Endodermal cell (in vitro differentiated cells): ENCODE measurements around the gene GALNT5. TPM values are rescaled to one million over a fixed set of nuclear protein-coding genes. Genes with fewer than 3 reads are reported as not detected.

Experiments
- DNase-seq: peaks from one replicate; pipeline ENCODE4 v3.0.0-alpha.2; 2017
- H3K27ac ChIP-seq: 2 replicates; pipeline ENCODE4 v1.5.1; 2013; ENCODE audit warnings: mild to moderate bottlenecking, low read depth, low read length, moderate library complexity
- H3K27me3 ChIP-seq: 2 replicates; pipeline ENCODE4 v1.6.1; 2013; ENCODE audit warnings: mild to moderate bottlenecking, low read length, moderate library complexity; ENCODE audit not compliant: insufficient read depth, control insufficient read depth, poor library complexity, severe bottlenecking
- H3K36me3 ChIP-seq: 2 replicates; pipeline ENCODE4 v1.7.0; 2013; ENCODE audit warnings: mild to moderate bottlenecking, low read length, moderate library complexity; ENCODE audit not compliant: control insufficient read depth, insufficient read depth
- H3K4me1 ChIP-seq: one replicate; pipeline ENCODE4 v1.7.0; 2013; ENCODE audit warnings: low read length; ENCODE audit not compliant: control insufficient read depth, insufficient read depth
- H3K4me3 ChIP-seq: 2 replicates; pipeline ENCODE4 v1.5.1; 2013; ENCODE audit warnings: mild to moderate bottlenecking, low read length, moderate library complexity
- H3K9ac ChIP-seq: 2 replicates; pipeline ENCODE4 v1.6.1; 2013; ENCODE audit warnings: mild to moderate bottlenecking, low read length, moderate library complexity; ENCODE audit not compliant: poor library complexity, severe bottlenecking; ENCODE audit errors: extremely low read depth
- H3K9me3 ChIP-seq: 2 replicates; pipeline ENCODE4 v1.6.1; 2013; ENCODE audit warnings: mild to moderate bottlenecking, low read length, moderate library complexity; ENCODE audit not compliant: control insufficient read depth
- H3K27ac Mint-ChIP-seq: 2 replicates; pipeline ENCODE4 v1.8.0; 2020; ENCODE audit warnings: mixed read lengths
- H3K27me3 Mint-ChIP-seq: 2 replicates; pipeline ENCODE4 v1.8.0; 2021; ENCODE audit warnings: mild to moderate bottlenecking, mixed read lengths; ENCODE audit not compliant: insufficient read depth
- H3K36me3 Mint-ChIP-seq: 2 replicates; pipeline ENCODE4 v1.8.0; 2020; ENCODE audit warnings: low read depth, mixed read lengths
- H3K4me1 Mint-ChIP-seq: 2 replicates; pipeline ENCODE4 v1.8.0; 2020; ENCODE audit warnings: mixed read lengths
- H3K4me3 Mint-ChIP-seq: 2 replicates; pipeline ENCODE4 v1.8.0; 2020; ENCODE audit warnings: mild to moderate bottlenecking, moderate library complexity, mixed read lengths
- H3K9me3 Mint-ChIP-seq: 2 replicates; pipeline ENCODE4 v1.8.0; 2020; ENCODE audit warnings: mild to moderate bottlenecking, mixed read lengths
- CTCF ChIP-seq: fragments of 200-600 bp; sonication (generic); conservative IDR thresholded peaks from 2 replicates; pipeline ENCODE4 v1.5.0; 2021; ENCODE audit warnings: antibody characterized with exemption, mild to moderate bottlenecking
- WGBS, 2 experiments: methylation state at CpG; one replicate each; pipeline versions ENCODE4 v1.1.5 to v1.1.7; 2013; ENCODE audit warnings: missing lambda C conversion rate in 2 of 2, mixed read lengths in 1 of 2; ENCODE audit not compliant: insufficient coverage in 1 of 2, insufficient read length in 1 of 2; 5-methylcytosine and 5-hydroxymethylcytosine counted together
- total RNA-seq, 2 donors: library from RNA; stranded (reverse); fragmentation: NEBNext Ultra II Directional in 1 of 2; extraction: Animal tissue kit (Norgen Biotek cat#: 25700) in 1 of 2; gene quantifications; 2 replicates in 1 of 2; 3 replicates in 1 of 2; pipeline ENCODE4 v1.2.1, GENCODE V29; 2021

Gene GALNT5
- total RNA-seq, 2 donors from 2014 or later, result 0.11 TPM; not detected in 1

- H3K36me3 ChIP-seq, result no peaks in the 10 kb centered on the region
- H3K9me3 Mint-ChIP-seq, result peaks cover 32% of the 10 kb centered on the region
These were observed 90.9 kb downstream of the GALNT5 start for GRCh38 chr2:157348291-157348921.

GRCh38 chr2:157349949-157350515 is 92.5 kb downstream of the GALNT5 start:
- Mint-ChIP-seq H3K4me1 (peaks cover 14% of the 10 kb centered on the region), H3K36me3 (no peaks in the 10 kb centered on the region), H3K4me3 (no peak overlapping the region), H3K27me3 (no peaks in the 10 kb centered on the region), H3K27ac (no peak overlapping the region), H3K9me3 (peaks cover 16% of the 10 kb centered on the region)
- Histone ChIP-seq H3K9ac (no peak overlapping the region), H3K9me3 (peaks cover 6% of the 10 kb centered on the region), H3K27me3 (no peaks in the 10 kb centered on the region), H3K36me3 (no peaks in the 10 kb centered on the region), H3K27ac (no peak overlapping the region), H3K4me1 (peaks cover 6% of the 10 kb centered on the region), H3K4me3 (no peak overlapping the region)
- no peak for DNase-seq
- 93 to 100% methylated on average over 1 of the region's 1 CpG for WGBS, 2 experiments
- no peak for TF ChIP-seq CTCF

More at GRCh38 chr2:157348291-157348921, 90.9 kb downstream of the GALNT5 start:
- no peaks in the 10 kb centered on the region for H3K27me3 ChIP-seq
- H3K27ac ChIP-seq, result no peak overlapping the region
- Mint-ChIP-seq H3K4me1 (peaks cover 14% of the 10 kb centered on the region), H3K27ac (no peak overlapping the region), H3K4me3 (no peak overlapping the region), H3K36me3 (peaks cover 2% of the 10 kb centered on the region), H3K27me3 (no peaks in the 10 kb centered on the region)
- TF ChIP-seq CTCF, result no peak
- H3K4me1 ChIP-seq, result peaks cover 6% of the 10 kb centered on the region
- H3K4me3 ChIP-seq, result no peak overlapping the region
- 100% methylated on average over 3 of the region's 3 CpGs; no CpG with 5 or more reads in 1 of the 2 experiments for WGBS, 2 experiments
- peaks cover 23% of the 10 kb centered on the region for H3K9me3 ChIP-seq
- DNase-seq, result no peak
- no peak overlapping the region for H3K9ac ChIP-seq

- Histone ChIP-seq H3K27me3 (no peaks in the 10 kb centered on the region), H3K9me3 (no peaks in the 10 kb centered on the region), H3K9ac (no peak overlapping the region), H3K27ac (no peak overlapping the region), H3K4me3 (no peak overlapping the region), H3K36me3 (no peaks in the 10 kb centered on the region), H3K4me1 (no peaks in the 10 kb centered on the region)
- TF ChIP-seq CTCF, result no peak
- H3K9me3 Mint-ChIP-seq, result no peaks in the 10 kb centered on the region
- H3K27me3 Mint-ChIP-seq, result no peaks in the 10 kb centered on the region
- H3K27ac Mint-ChIP-seq, result no peak overlapping the region
- peaks cover 8% of the 10 kb centered on the region for H3K4me1 Mint-ChIP-seq
- WGBS, 2 experiments, result 43% methylated on average over 1 of the region's 1 CpG; no CpG with 5 or more reads in 1 of the 2 experiments
- no peaks in the 10 kb centered on the region for H3K36me3 Mint-ChIP-seq
- no peak overlapping the region for H3K4me3 Mint-ChIP-seq
- no peak for DNase-seq
These were observed 98.1 kb downstream of the GALNT5 start for GRCh38 chr2:157355618-157356017.
